Measurements from ENCODE around the gene C5orf24. TPM values are rescaled to one million over a fixed set of nuclear protein-coding genes. Genes with fewer than 3 reads are reported as not detected.
"Not testable (repeated sequence)": the region's sequence is repeated elsewhere in the genome, so short reads cannot be mapped to it uniquely, and the experiment has no call there.

Gene C5orf24
- total RNA-seq, 1 experiment from 2014 or later: 18.2 TPM

DNA sequence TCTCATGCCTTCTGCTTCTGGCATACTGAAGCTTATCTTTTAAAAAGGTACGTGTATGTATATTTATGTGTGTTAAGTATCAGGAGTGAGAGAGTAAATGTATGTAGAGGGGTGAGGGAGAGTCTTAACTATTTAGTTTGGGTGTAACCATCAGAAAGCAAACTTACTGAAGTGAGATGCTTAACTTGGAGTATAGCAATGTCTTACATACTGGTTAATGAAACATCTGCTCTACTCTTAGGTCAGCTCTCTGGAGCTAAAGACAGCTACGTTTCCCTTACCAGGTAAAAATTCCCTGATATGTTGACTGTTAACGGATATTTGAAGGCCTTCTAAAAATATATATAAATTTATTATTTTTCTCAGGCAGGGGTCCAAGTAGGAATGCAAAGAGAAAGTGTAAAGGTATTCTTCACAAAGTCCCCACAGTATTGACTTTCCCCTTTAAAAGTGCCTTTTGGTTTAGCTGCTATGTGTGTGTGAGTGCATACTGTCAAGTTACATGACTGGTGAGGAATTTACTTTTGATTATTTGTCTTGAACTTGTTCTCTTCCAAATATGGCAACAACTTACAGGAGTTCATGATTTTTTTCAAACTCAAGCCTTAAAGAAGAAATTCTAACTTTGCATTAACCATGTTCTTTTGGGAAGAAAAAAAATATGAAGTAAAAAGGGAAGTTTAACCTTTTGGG lies 12.3 kb upstream of the C5orf24 start:
- no peaks in the 10 kb centered on the region for H3K9me3 ChIP-seq (ENCODE audit: low read length)
- no peaks in the 10 kb centered on the region for H4K20me1 ChIP-seq (ENCODE audit: low read length)
- H3K4me3 ChIP-seq (ENCODE audit: low read length): no peak overlapping the region
- TF ChIP-seq, protein P1, sequence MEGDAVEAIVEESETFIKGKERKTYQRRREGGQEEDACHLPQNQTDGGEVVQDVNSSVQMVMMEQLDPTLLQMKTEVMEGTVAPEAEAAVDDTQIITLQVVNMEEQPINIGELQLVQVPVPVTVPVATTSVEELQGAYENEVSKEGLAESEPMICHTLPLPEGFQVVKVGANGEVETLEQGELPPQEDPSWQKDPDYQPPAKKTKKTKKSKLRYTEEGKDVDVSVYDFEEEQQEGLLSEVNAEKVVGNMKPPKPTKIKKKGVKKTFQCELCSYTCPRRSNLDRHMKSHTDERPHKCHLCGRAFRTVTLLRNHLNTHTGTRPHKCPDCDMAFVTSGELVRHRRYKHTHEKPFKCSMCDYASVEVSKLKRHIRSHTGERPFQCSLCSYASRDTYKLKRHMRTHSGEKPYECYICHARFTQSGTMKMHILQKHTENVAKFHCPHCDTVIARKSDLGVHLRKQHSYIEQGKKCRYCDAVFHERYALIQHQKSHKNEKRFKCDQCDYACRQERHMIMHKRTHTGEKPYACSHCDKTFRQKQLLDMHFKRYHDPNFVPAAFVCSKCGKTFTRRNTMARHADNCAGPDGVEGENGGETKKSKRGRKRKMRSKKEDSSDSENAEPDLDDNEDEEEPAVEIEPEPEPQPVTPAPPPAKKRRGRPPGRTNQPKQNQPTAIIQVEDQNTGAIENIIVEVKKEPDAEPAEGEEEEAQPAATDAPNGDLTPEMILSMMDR (conservative IDR thresholded peaks at IDR 0.05; ENCODE audit: low read depth, low read length): no peak
- TF ChIP-seq EZH2 (IDR thresholded peaks at IDR 0.05; ENCODE audit: low read length, unreplicated experiment): no peak
- TF ChIP-seq EZH2phosphoT487 (IDR thresholded peaks at IDR 0.05; ENCODE audit: borderline replicate concordance, low read length): no peak
- DNase-seq (no peak), ATAC-seq (no peak)
- peaks cover 4% of the 10 kb centered on the region for H3K36me3 ChIP-seq (ENCODE audit: low read depth, low read length)
- H3K9me2 ChIP-seq (replicated peaks; ENCODE audit: low read length): no peaks in the 10 kb centered on the region
- H3K4me1 ChIP-seq (ENCODE audit: insufficient read depth, low read length): no peaks in the 10 kb centered on the region
- H3K27me3 ChIP-seq (ENCODE audit: low read length): no peaks in the 10 kb centered on the region
- ChIA-PET CTCF (no interaction called here), POLR2A (ENCODE audit: unreplicated experiment) (no interaction called here)
- no peak overlapping the region for H3K9ac ChIP-seq (ENCODE audit: low read length)
- no TSS peak for BruUV-seq (replicated peaks)
- no peaks in the 10 kb centered on the region for H3K79me2 ChIP-seq (ENCODE audit: low read length)
- H3F3A ChIP-seq (ENCODE audit: low read length, unreplicated experiment): no peaks in the 10 kb centered on the region
- no peak overlapping the region for H3K27ac ChIP-seq (ENCODE audit: low read length)
- intact Hi-C loops (cut with micrococcal nuclease): no loop called here
- H3K4me2 ChIP-seq (ENCODE audit: low read length): no peak overlapping the region
- no peak overlapping the region for H2AFZ ChIP-seq (ENCODE audit: low read length)

- ChIA-PET POLR2A (ENCODE audit: unreplicated experiment) (interaction anchor here (0.6 kb wide), 1 partner anchor 37 kb away, joined by 7 read pairs; no protein-coding TSS in a partner anchor), CTCF (no interaction called here)
- Histone ChIP-seq H3K4me1 (ENCODE audit: insufficient read depth, low read length) (no peaks in the 10 kb centered on the region), H3K9me2 (replicated peaks; ENCODE audit: low read length) (no peaks in the 10 kb centered on the region), H4K20me1 (ENCODE audit: low read length) (no peaks in the 10 kb centered on the region), H3K4me3 (ENCODE audit: low read length) (no peak overlapping the region), H3K27ac (ENCODE audit: low read length) (no peak overlapping the region), H3K79me2 (ENCODE audit: low read length) (no peaks in the 10 kb centered on the region), H3K9me3 (ENCODE audit: low read length) (no peaks in the 10 kb centered on the region), H2AFZ (ENCODE audit: low read length) (no peak overlapping the region), H3K4me2 (ENCODE audit: low read length) (no peak overlapping the region), H3K27me3 (ENCODE audit: low read length) (no peaks in the 10 kb centered on the region), H3F3A (ENCODE audit: low read length, unreplicated experiment) (no peaks in the 10 kb centered on the region), H3K9ac (ENCODE audit: low read length) (no peak overlapping the region), H3K36me3 (ENCODE audit: low read depth, low read length) (no peaks in the 10 kb centered on the region; the same call in 1 of the 2 replicates)
- DNase-seq (no peak), ATAC-seq (no peak)
- BruUV-seq (replicated peaks): no TSS peak
- TF ChIP-seq EZH2phosphoT487 (IDR thresholded peaks at IDR 0.05; ENCODE audit: borderline replicate concordance, low read length) (no peak), EZH2 (IDR thresholded peaks at IDR 0.05; ENCODE audit: low read length, unreplicated experiment) (no peak)
- TF ChIP-seq, protein P1 (conservative IDR thresholded peaks at IDR 0.05; ENCODE audit: low read depth, low read length): no peak
- intact Hi-C loops (cut with micrococcal nuclease): no loop called here
These were observed 10.1 kb upstream of the C5orf24 start for GRCh38 chr5:134835623-134836022.

GRCh38 chr5:134837530-134838181 lies 8.1 kb upstream of the C5orf24 start:
- intact Hi-C loops (cut with micrococcal nuclease): no loop called here
- TF ChIP-seq EZH2 (IDR thresholded peaks at IDR 0.05; ENCODE audit: low read length, unreplicated experiment): no peak
- TF ChIP-seq, protein P1 (conservative IDR thresholded peaks at IDR 0.05; ENCODE audit: low read depth, low read length): no peak
- TF ChIP-seq EZH2phosphoT487 (IDR thresholded peaks at IDR 0.05; ENCODE audit: borderline replicate concordance, low read length): no peak
- H3K27me3 ChIP-seq (ENCODE audit: low read length): no peaks in the 10 kb centered on the region
- no peaks in the 10 kb centered on the region for H3K9me3 ChIP-seq (ENCODE audit: low read length)
- H3K4me2 ChIP-seq (ENCODE audit: low read length): no peak overlapping the region
- H3K79me2 ChIP-seq (ENCODE audit: low read length): no peaks in the 10 kb centered on the region
- ChIA-PET POLR2A (ENCODE audit: unreplicated experiment) (no interaction called here), CTCF (no interaction called here)
- H3K9ac ChIP-seq (ENCODE audit: low read length): no peak overlapping the region
- H2AFZ ChIP-seq (ENCODE audit: low read length): no peak overlapping the region
- no peaks in the 10 kb centered on the region for H3F3A ChIP-seq (ENCODE audit: low read length, unreplicated experiment)
- BruUV-seq (replicated peaks): no TSS peak
- no peaks in the 10 kb centered on the region; the same call in 1 of the 2 replicates for H3K36me3 ChIP-seq (ENCODE audit: low read depth, low read length)
- H3K27ac ChIP-seq (ENCODE audit: low read length): no peak overlapping the region
- H3K4me3 ChIP-seq (ENCODE audit: low read length): no peak overlapping the region
- no peak for ATAC-seq
- H4K20me1 ChIP-seq (ENCODE audit: low read length): no peaks in the 10 kb centered on the region
- DNase-seq: no peak
- H3K9me2 ChIP-seq (replicated peaks; ENCODE audit: low read length): no peaks in the 10 kb centered on the region
- peaks cover 5% of the 10 kb centered on the region for H3K4me1 ChIP-seq (ENCODE audit: insufficient read depth, low read length)

DNA sequence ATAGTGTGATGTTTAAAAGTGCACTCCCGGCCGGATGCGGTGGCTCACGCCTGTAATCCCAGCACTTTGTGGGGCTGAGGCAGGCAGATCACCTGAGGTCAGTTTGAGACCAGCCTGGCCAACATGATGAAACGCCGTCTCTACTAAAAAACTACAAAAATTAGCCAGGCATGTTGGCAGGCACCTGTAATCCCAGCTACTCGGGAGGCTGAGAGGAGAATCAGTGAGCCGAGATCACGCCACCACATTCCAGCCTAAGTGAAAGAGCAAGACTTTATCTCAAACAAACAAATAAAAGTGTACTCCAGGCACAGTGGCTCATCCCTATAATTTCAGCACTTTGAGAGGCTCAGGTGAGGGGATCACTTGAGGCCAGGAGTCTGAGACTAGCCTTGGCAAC lies 7.4 kb upstream of the C5orf24 start:
- intact Hi-C loops (cut with micrococcal nuclease); POLR2A ChIA-PET (ENCODE audit: unreplicated experiment); CTCF ChIA-PET: not testable (repeated sequence)

More for the DNA sequence above, 7.4 kb upstream of the C5orf24 start:
- H3F3A ChIP-seq (ENCODE audit: low read length, unreplicated experiment); DNase-seq; H3K27me3 ChIP-seq (ENCODE audit: low read length); H3K9me3 ChIP-seq (ENCODE audit: low read length); BruUV-seq (replicated peaks); ATAC-seq; H3K36me3 ChIP-seq (ENCODE audit: low read depth, low read length); H4K20me1 ChIP-seq (ENCODE audit: low read length); H3K4me3 ChIP-seq (ENCODE audit: low read length); H3K79me2 ChIP-seq (ENCODE audit: low read length); H3K9me2 ChIP-seq (replicated peaks; ENCODE audit: low read length); H3K27ac ChIP-seq (ENCODE audit: low read length); H3K4me2 ChIP-seq (ENCODE audit: low read length); H3K9ac ChIP-seq (ENCODE audit: low read length); H2AFZ ChIP-seq (ENCODE audit: low read length): not testable (repeated sequence)
- peaks cover 10% of the 10 kb centered on the region for H3K4me1 ChIP-seq (ENCODE audit: insufficient read depth, low read length)

Measured in PC-3 (cell line).